GM12873 (cell line): ENCODE data around the gene RPL7L1.

Source experiments
- TF ChIP-seq, protein P1 (sequence below): IDR thresholded peaks from 2 replicates; pipeline ENCODE4 v1.5.1; 2012; ENCODE audit warnings: low read depth, mild to moderate bottlenecking, moderate library complexity, low read length, control low read depth; ENCODE audit not compliant: insufficient read depth; ENCODE audit errors: missing control alignments

RPL7L1 gene

DNA sequence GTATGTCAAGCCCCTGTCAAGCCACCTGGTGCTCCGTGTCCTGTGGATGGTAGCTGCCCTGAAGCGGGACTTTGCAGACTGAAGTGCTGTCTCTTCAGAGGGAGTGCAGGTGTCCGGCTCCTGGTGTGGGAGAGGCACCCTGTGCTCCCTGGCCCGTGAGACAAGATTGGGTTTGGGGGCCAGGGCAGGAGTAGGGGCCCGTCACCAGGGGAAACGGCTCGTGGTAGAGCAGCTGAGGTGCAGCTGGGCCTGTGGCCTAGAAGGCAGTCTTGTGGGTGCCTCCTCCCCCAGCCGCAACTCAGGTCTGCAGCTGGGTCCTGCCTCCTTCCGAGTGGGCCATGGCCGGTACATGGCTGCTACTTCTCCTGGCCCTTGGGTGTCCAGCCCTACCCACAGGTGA, 36.3 kb downstream of the RPL7L1 start, which contains the start of gene PTCRA:
Gene PTCRA (plus strand): TSS at position 322 of the 400 bp plus-strand sequence. CDS start 17 bp downstream, at position 339.
- TF ChIP-seq, protein P1, sequence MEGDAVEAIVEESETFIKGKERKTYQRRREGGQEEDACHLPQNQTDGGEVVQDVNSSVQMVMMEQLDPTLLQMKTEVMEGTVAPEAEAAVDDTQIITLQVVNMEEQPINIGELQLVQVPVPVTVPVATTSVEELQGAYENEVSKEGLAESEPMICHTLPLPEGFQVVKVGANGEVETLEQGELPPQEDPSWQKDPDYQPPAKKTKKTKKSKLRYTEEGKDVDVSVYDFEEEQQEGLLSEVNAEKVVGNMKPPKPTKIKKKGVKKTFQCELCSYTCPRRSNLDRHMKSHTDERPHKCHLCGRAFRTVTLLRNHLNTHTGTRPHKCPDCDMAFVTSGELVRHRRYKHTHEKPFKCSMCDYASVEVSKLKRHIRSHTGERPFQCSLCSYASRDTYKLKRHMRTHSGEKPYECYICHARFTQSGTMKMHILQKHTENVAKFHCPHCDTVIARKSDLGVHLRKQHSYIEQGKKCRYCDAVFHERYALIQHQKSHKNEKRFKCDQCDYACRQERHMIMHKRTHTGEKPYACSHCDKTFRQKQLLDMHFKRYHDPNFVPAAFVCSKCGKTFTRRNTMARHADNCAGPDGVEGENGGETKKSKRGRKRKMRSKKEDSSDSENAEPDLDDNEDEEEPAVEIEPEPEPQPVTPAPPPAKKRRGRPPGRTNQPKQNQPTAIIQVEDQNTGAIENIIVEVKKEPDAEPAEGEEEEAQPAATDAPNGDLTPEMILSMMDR: no peak

DNA sequence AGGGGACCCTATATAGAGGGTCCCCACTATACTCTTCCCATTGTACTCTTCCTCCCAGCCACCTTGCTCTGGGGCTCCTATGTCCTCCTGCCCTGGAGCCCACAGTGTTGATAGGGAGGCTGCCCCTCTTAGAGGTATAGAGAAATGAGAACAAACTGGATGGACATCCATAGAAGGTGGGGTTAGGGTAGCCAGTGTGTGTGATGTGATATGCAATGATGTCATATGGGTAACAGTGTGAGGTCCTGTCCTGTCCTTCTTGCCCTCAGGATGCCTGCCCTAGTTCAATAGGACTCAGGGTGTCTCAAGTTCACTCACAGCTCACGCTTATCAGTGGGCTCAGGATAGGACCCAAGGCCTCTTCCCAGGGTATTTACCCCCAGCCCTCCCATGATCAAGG, 36.9 kb downstream of the RPL7L1 start:
- TF ChIP-seq, protein P1: no peak

DNA sequence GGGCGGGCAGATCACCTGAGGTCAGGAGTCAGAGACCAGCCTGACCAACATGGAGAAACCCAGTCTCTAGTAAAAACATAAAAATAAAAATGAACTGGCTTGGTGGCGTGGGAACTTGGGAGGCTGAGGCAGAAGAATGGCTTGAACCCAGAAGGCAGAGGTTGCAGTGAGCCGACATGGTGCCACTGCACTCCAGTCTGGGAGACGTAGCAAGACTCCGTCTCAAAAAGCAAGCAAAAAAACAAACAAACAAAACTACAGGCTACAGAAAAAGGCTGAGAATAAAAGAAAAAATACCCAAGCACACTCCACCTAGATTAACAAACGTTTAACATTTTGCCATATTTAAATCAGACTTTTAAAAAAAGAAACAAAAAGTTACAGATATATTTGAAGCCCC, 42.4 kb downstream of the RPL7L1 start:
- TF ChIP-seq, protein P1: no peak

DNA sequence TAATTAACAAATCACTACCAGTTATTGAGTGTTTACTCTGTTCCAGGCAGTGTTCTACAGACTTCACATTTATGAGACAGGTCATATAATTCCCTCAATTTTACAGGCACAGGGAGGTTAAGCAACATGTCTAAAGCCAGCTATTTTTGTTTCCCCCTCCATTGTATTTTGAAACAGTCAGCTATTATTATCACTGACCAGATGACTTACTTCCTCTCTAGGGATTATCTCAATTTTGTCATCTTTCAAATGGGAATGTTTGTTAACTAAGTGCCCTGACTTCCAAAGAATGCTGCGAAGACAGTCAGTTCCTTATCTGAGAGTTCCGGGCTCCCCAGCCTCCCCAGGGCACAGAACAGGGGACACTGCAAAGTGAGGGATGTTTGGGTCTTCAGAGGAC, 44.2 kb downstream of the RPL7L1 start:
- TF ChIP-seq, protein P1: no peak

DNA sequence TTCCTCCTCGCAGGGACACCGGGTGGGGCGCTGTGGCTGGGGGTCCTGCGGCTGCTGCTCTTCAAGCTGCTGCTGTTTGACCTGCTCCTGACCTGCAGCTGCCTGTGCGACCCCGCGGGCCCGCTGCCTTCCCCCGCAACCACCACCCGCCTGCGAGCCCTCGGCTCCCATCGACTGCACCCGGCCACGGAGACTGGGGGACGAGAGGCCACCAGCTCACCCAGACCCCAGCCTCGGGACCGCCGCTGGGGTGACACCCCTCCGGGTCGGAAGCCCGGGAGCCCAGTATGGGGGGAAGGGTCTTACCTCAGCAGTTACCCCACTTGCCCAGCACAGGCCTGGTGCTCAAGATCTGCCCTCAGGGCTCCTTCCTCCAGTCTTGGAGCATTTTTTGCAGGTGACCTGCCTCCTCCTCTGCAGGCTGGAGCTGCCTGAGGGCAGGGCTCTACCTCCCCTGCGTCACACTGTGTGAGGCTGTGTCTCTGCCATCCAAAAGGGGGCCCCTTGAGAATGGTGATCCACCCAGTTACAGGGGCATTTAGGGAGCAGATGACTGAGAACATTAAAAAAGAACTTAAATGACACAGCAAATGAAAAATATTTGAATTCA, 45.9 kb downstream of the RPL7L1 start:
- TF ChIP-seq, protein P1: no peak

DNA sequence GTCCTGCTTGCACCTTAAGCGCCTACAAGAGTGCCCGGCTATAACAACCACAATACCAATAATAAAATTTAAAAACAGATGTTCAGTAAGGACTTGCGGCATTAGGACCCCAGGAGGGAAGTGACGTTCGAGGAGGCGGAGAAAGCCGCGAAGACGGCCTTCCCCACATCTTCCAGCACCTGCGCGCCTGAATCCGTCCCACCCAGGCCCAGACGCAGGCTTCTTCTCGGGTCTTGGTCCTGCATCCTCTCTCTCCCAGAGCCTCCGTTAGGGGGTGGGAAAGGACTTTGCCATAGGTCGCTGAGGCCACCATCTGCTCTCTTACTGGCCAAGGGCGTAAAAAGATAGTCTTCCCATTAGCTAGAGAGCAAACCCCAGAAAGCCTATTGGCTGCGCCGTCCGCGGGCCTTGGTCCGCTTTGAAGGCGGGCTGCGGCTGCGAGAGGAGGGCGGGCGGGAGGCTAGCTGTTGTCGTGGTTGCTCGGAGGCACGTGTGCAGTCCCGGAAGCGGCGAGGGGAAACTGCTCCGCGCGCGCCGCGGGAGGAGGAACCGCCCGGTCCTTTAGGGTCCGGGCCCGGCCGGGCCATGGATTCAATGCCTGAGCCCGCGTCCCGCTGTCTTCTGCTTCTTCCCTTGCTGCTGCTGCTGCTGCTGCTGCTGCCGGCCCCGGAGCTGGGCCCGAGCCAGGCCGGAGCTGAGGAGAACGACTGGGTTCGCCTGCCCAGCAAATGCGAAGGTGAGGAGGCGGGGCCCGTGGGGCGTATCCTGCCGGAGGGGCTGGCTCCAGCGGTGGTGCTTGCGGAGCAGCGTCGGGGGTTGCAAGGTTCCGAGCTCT, 49.8 kb downstream of the RPL7L1 start, which contains the start of gene CNPY3:
Gene CNPY3 (plus strand): TSS at position 495 of the 835 bp plus-strand sequence. CDS start 91 bp downstream, at position 586.
- TF ChIP-seq, protein P1: no peak

DNA sequence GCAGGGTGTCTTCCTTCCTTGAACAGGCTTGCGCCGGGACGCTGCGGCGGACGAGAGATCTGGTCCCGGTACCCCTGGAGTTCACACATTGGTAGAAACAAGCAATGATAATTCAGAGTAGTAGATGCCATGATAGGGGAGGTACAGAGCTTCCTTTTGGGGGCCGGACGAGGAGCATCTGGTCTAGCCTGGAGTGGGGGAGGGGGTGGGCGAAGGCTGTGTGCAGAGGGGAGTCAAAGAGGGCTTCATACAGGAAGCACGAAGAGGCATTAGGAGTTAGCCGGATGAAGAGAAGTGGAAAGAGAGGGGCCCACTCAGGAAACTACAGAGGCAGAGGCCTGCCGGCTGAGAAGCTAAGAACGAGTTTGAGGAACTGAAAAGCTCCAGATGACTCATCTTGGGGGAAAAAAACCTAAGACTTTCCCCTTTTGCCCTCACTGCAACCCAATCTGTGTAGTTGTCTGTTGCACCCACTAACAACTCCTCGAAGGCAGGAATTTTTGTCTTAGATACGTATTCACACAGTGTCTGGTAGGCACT, 50.5 kb downstream of the RPL7L1 start:
- TF ChIP-seq, protein P1: no peak
